ENCODE results near the gene RUNX2. TPM values are rescaled to one million over a fixed set of nuclear protein-coding genes. Genes with fewer than 3 reads are reported as not detected.
A peak's percentile ranks its signal among the peaks of the same experiment; 100 is the strongest.

RUNX2 gene
- total and polyA plus RNA-seq, 9 of the 15 experiments (the other 6 are each of a cell fraction or from before 2014, with no cell fraction given), result 0.29 to 1.00 (median 0.43) TPM

- TF ChIP-seq, protein P1, sequence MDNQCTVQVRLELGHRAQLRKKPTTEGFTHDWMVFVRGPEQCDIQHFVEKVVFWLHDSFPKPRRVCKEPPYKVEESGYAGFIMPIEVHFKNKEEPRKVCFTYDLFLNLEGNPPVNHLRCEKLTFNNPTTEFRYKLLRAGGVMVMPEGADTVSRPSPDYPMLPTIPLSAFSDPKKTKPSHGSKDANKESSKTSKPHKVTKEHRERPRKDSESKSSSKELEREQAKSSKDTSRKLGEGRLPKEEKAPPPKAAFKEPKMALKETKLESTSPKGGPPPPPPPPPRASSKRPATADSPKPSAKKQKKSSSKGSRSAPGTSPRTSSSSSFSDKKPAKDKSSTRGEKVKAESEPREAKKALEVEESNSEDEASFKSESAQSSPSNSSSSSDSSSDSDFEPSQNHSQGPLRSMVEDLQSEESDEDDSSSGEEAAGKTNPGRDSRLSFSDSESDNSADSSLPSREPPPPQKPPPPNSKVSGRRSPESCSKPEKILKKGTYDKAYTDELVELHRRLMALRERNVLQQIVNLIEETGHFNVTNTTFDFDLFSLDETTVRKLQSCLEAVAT (IDR thresholded peaks at IDR 0.05), result peak; percentile 26 to 35; a peak in 2 of 4 replicates
- peak in 1 of 3 experiments; percentile 15 for TF ChIP-seq YY1 (IDR thresholded peaks at IDR 0.05; ENCODE audit: borderline replicate concordance in 1 of 3, control insufficient read depth in 1 of 3, extremely low read depth in 1 of 3, insufficient read depth in 3 of 3, insufficient read length in 1 of 3, insufficient replicate concordance in 2 of 3, low read depth in 1 of 3, low read length in 2 of 3)
- peak; percentile 27 for TF ChIP-seq POLR2H (tag; IDR thresholded peaks at IDR 0.05; ENCODE audit: low read depth)
- TF ChIP-seq GABPA (tag; conservative IDR thresholded peaks at IDR 0.05; ENCODE audit: low read depth), result 0 out of 2 replicates have a peak, but pooled peaks have one; percentile 65
- no peak for TF ChIP-seq ZNF224 (CRISPR knock-in tag; IDR thresholded peaks at IDR 0.05)
- TF ChIP-seq MITF (IDR thresholded peaks at IDR 0.05), result no peak
- TF ChIP-seq MTA1 (IDR thresholded peaks at IDR 0.05; ENCODE audit: borderline replicate concordance), result 0 out of 2 replicates have a peak, but pooled peaks have one; percentile 24
- no peak for TF ChIP-seq EP300 (IDR thresholded peaks at IDR 0.05; ENCODE audit: low read length)
- TF ChIP-seq PHB2 (IDR thresholded peaks at IDR 0.05; ENCODE audit: low read depth), result no peak
- TF ChIP-seq MIER1 (IDR thresholded peaks at IDR 0.05; ENCODE audit: low read depth), result peak; percentile 66; the same call in 1 of the 2 replicates
- 0 out of 2 replicates have a peak, but pooled peaks have one; percentile 1 for TF ChIP-seq ZNF316 (IDR thresholded peaks at IDR 0.05)
- 0 out of 4 replicates have a peak, but pooled peaks of 1 of the 2 experiments have one; percentile 6 for TF ChIP-seq TEAD1 (CRISPR knock-in tag; IDR thresholded peaks at IDR 0.05)
- no peak for TF ChIP-seq NELFE (IDR thresholded peaks at IDR 0.05; ENCODE audit: insufficient read depth, insufficient read length)
- TF ChIP-seq GTF2A2 (tag; IDR thresholded peaks at IDR 0.05), result 0 out of 2 replicates have a peak, but pooled peaks have one; percentile 19
- TF ChIP-seq ZNF76 (CRISPR knock-in tag; IDR thresholded peaks at IDR 0.05; ENCODE audit: borderline replicate concordance), result 0 out of 2 replicates have a peak, but pooled peaks have one; percentile 42
- TF ChIP-seq ZNF395 (CRISPR knock-in tag; IDR thresholded peaks at IDR 0.05), result peak; percentile 18
- no peak for TF ChIP-seq ZFP1 (CRISPR knock-in tag; IDR thresholded peaks at IDR 0.05)
Measured at GRCh38 chr6:45378334-45378926, 50.3 kb downstream of the RUNX2 start (continued).

Data from K562 (cell line).